Caco-2 (cell line): Measurements from ENCODE around the gene PRLH. TPM values are rescaled to one million over a fixed set of nuclear protein-coding genes. Genes with fewer than 3 reads are reported as not detected.

ENCODE experiments used
- BruUV-seq: library from RNA; stranded (reverse); fragments of 400-500 nt; replicated peaks from 2 replicates; lab custom pipeline; 2021; lab: Mats Ljungman, UMichigan
- CTCF ChIA-PET: fragments of 300-600 bp; sonication (Branson Sonifier 250); formaldehyde crosslinking; loops from one replicate; lab custom pipeline; 2022; ENCODE audit warnings: antibody characterized with exemption; lab: Charles Lee
- POLR2A ChIA-PET: fragments of 300-600 bp; sonication (Branson Sonifier 250); formaldehyde crosslinking; loops from one replicate; lab custom pipeline; 2022; ENCODE audit warnings: antibody characterized with exemption; lab: Charles Lee
- DNase-seq, 2 experiments: peaks; one replicate each; pipeline versions ENCODE4 v3.0.0 to v3.0.0-alpha.2; 2020 to 2022
- H3K27me3 ChIP-seq: replicated peaks from 2 replicates; pipeline ENCODE4 v1.6.0; 2011; ENCODE audit warnings: low read length; ENCODE audit not compliant: control insufficient read depth, insufficient read depth
- H3K36me3 ChIP-seq: 2 replicates; pipeline ENCODE4 v1.5.1; 2011; ENCODE audit warnings: low read length; ENCODE audit not compliant: control insufficient read depth, insufficient read depth
- H3K4me1 ChIP-seq: fragments of 250-450 bp; sonication (Bioruptor Pico); 2 replicates; pipeline ENCODE4 v1.5.1; 2020; ENCODE audit warnings: mild to moderate bottlenecking
- H3K4me3 ChIP-seq: 2 replicates; pipeline ENCODE4 v1.5.1; 2011; ENCODE audit warnings: low read depth, mild to moderate bottlenecking, control low read depth, low read length
- H3K9me3 ChIP-seq: fragments of 250-450 bp; sonication (Bioruptor Pico); 2 replicates; pipeline ENCODE4 v1.5.1; 2020; ENCODE audit warnings: mild to moderate bottlenecking, moderate library complexity
- H3K27ac Mint-ChIP-seq: one replicate; pipeline ENCODE4 v1.8.0; 2022; ENCODE audit warnings: mixed read lengths; ENCODE audit not compliant: unreplicated experiment
- H3K27me3 Mint-ChIP-seq: one replicate; pipeline ENCODE4 v1.8.0; 2022; ENCODE audit warnings: mixed read lengths; ENCODE audit not compliant: insufficient read depth, unreplicated experiment
- H3K36me3 Mint-ChIP-seq: one replicate; pipeline ENCODE4 v1.8.0; 2022; ENCODE audit warnings: mild to moderate bottlenecking, mixed read lengths; ENCODE audit not compliant: insufficient read depth, unreplicated experiment
- H3K4me1 Mint-ChIP-seq: one replicate; pipeline ENCODE4 v1.8.0; 2022; ENCODE audit warnings: low read depth, mixed read lengths; ENCODE audit not compliant: unreplicated experiment
- H3K4me3 Mint-ChIP-seq: one replicate; pipeline ENCODE4 v1.8.0; 2022; ENCODE audit warnings: mild to moderate bottlenecking, moderate library complexity, mixed read lengths; ENCODE audit not compliant: unreplicated experiment
- H3K9me3 Mint-ChIP-seq: one replicate; pipeline ENCODE4 v1.8.0; 2022; ENCODE audit warnings: mixed read lengths; ENCODE audit not compliant: unreplicated experiment
- intact Hi-C: fragments of 100-400 bp; cut with micrococcal nuclease; formaldehyde crosslinking; loops from one replicate; pipeline ENCODE4 v1.10.0; 2022; ENCODE audit not compliant: unreplicated experiment
- total RNA-seq: library from RNA; stranded (reverse); gene quantifications from 2 replicates; pipeline ENCODE4 v1.2.3, GENCODE V29; 2022
- TF ChIP-seq, protein P1 (sequence below), 2 experiments: fragments of 200-600 bp in 1 of 2; IDR thresholded peaks; 1 replicate in 1 of 2; 2 replicates in 1 of 2; pipeline versions ENCODE4 v1.5.1 to v1.8.0; 2011 to 2022; ENCODE audit warnings: antibody characterized with exemption in 1 of 2, control low read depth in 1 of 2, inconsistent platforms in 1 of 2, low read depth in 1 of 2, low read length in 1 of 2, mild to moderate bottlenecking in 1 of 2, moderate library complexity in 1 of 2; ENCODE audit not compliant: insufficient read depth in 1 of 2, severe bottlenecking in 1 of 2, unreplicated experiment in 1 of 2

Gene PRLH
- total RNA-seq, 1 experiment from 2014 or later: not detected

DNA sequence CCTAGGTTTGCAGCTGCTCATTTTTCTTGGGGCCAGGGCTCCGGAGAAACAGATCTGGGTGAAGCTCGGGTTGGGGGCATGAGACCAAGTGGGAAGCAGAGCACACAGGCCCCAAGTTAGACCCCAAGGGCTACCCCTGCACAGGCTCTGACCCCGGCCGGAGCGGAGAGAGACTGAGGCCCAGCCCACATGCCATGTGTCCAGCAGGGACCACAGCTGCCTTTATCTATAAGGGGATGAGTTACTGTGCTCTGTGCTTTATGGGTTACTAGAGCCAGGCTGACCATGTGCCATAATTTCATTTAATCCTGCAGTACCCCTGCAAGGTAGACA, 30.3 kb upstream of the PRLH start:
- no peaks in the 10 kb centered on the region for H3K9me3 ChIP-seq
- Mint-ChIP-seq H3K27ac (no peak overlapping the region), H3K4me1 (no peaks in the 10 kb centered on the region), H3K27me3 (no peaks in the 10 kb centered on the region), H3K4me3 (no peak overlapping the region), H3K36me3 (no peaks in the 10 kb centered on the region), H3K9me3 (no peaks in the 10 kb centered on the region)
- ChIA-PET CTCF (no interaction called here), POLR2A (no interaction called here)
- no peaks in the 10 kb centered on the region; the same call in 1 of the 2 replicates for H3K4me1 ChIP-seq
- no peaks in the 10 kb centered on the region for H3K27me3 ChIP-seq
- no peak for DNase-seq
- TF ChIP-seq, protein P1, sequence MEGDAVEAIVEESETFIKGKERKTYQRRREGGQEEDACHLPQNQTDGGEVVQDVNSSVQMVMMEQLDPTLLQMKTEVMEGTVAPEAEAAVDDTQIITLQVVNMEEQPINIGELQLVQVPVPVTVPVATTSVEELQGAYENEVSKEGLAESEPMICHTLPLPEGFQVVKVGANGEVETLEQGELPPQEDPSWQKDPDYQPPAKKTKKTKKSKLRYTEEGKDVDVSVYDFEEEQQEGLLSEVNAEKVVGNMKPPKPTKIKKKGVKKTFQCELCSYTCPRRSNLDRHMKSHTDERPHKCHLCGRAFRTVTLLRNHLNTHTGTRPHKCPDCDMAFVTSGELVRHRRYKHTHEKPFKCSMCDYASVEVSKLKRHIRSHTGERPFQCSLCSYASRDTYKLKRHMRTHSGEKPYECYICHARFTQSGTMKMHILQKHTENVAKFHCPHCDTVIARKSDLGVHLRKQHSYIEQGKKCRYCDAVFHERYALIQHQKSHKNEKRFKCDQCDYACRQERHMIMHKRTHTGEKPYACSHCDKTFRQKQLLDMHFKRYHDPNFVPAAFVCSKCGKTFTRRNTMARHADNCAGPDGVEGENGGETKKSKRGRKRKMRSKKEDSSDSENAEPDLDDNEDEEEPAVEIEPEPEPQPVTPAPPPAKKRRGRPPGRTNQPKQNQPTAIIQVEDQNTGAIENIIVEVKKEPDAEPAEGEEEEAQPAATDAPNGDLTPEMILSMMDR (IDR thresholded peaks at IDR 0.05; ENCODE audit: insufficient read depth in 1 of 2, low read depth in 1 of 2, low read length in 1 of 2, severe bottlenecking in 1 of 2, unreplicated experiment in 1 of 2): no peak
- H3K4me3 ChIP-seq: no peak overlapping the region
- no TSS peak for BruUV-seq
- intact Hi-C loops: no loop called here
- H3K36me3 ChIP-seq: no peaks in the 10 kb centered on the region

DNA sequence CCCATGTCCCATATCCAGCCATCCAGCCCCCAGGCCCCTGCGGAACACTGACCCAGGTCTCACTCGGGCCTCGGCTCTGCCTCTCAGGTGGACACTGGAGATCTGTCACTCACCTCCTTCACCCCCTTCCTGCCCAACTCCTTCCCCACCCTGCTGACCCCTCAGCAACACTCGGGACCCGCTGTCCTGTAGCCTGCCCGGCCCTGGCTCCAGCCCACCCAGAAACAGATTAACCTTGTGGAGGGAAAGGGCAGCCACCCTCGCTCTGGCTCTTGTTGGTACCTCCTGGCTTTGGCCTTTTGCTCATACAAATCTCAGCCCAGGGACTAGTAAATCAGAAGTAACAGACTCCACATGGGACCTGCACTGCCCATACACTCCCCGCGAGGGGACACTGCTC, 29.8 kb upstream of the PRLH start:
- CTCF ChIA-PET: no interaction called here

DNA sequence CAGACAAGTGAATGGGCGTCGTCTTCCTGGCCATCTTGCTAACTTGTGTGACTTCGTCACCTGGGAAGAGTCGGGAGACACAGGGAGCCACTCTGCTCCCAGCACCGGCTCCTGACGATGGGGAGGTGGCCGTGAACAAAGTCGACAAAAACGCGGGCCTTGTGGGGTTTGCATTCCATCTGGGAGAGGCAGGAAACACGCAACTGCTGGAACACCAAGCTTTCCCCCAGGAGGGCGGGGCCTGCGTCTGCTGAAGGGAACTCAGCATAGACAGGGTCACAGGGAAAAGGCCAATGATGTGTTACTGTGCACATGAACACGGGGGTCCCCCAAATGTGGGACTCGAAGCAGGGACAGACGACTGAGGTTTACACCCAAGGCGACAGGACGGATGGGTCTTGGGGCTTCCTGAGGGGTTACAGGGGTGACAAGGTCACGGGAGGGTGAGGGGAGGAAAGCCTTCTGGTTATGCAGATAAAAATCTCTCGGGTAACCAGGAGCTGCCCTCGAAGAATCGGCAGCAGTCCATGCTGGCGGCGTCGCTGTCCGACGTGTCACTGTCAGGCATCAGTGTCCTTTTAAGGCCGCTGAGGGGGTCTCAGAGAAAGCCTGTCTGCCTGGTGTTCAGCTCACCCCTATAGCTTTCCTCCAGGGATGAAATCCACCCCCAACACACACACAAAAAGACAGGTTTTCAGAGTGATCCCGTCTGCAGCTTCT, 28.2 kb upstream of the PRLH start:
- no peaks in the 10 kb centered on the region for H3K9me3 Mint-ChIP-seq
- ChIA-PET POLR2A (no interaction called here), CTCF (no interaction called here)
- TF ChIP-seq, protein P1 (IDR thresholded peaks at IDR 0.05; ENCODE audit: insufficient read depth in 1 of 2, low read depth in 1 of 2, low read length in 1 of 2, severe bottlenecking in 1 of 2, unreplicated experiment in 1 of 2): no peak
- Histone ChIP-seq H3K9me3 (no peaks in the 10 kb centered on the region), H3K4me3 (no peak overlapping the region), H3K4me1 (no peaks in the 10 kb centered on the region; the same call in 1 of the 2 replicates), H3K27me3 (no peaks in the 10 kb centered on the region), H3K36me3 (no peaks in the 10 kb centered on the region)
- no peak for DNase-seq
- H3K4me3 Mint-ChIP-seq: no peak overlapping the region
- no peaks in the 10 kb centered on the region for H3K27me3 Mint-ChIP-seq
- no peaks in the 10 kb centered on the region for H3K36me3 Mint-ChIP-seq
- H3K4me1 Mint-ChIP-seq: peaks cover 4% of the 10 kb centered on the region
- H3K27ac Mint-ChIP-seq: no peak overlapping the region
- BruUV-seq: no TSS peak
- intact Hi-C loops: no loop called here

More for the DNA sequence above, 29.8 kb upstream of the PRLH start:
- Mint-ChIP-seq H3K4me1 (peaks cover 3% of the 10 kb centered on the region), H3K36me3 (no peaks in the 10 kb centered on the region), H3K27ac (no peak overlapping the region), H3K27me3 (no peaks in the 10 kb centered on the region), H3K9me3 (no peaks in the 10 kb centered on the region), H3K4me3 (no peak overlapping the region)
- no TSS peak for BruUV-seq
- no peak overlapping the region for H3K4me3 ChIP-seq
- no peaks in the 10 kb centered on the region for H3K9me3 ChIP-seq
- no peaks in the 10 kb centered on the region for H3K27me3 ChIP-seq
- no peaks in the 10 kb centered on the region for H3K36me3 ChIP-seq
- TF ChIP-seq, protein P1 (IDR thresholded peaks at IDR 0.05; ENCODE audit: insufficient read depth in 1 of 2, low read depth in 1 of 2, low read length in 1 of 2, severe bottlenecking in 1 of 2, unreplicated experiment in 1 of 2): no peak
- POLR2A ChIA-PET: no interaction called here
- no peaks in the 10 kb centered on the region; the same call in 1 of the 2 replicates for H3K4me1 ChIP-seq
- DNase-seq: no peak
- intact Hi-C loops: no loop called here
